DMS 273 (cell line): ENCODE data around the gene EPB41L1.

Source experiments
- DNase-seq: peaks from one replicate; lab custom pipeline; 2025; ENCODE audit not compliant: unreplicated experiment; lab: John Stamatoyannopoulos, UW

Gene EPB41L1

GRCh38 chr20:36255445-36255844 lies 100.9 kb downstream of the EPB41L1 start:
- no peak for DNase-seq

GRCh38 chr20:36259177-36260061 lies 104.9 kb downstream of the EPB41L1 start:
- no peak for DNase-seq

GRCh38 chr20:36260316-36260715 lies 105.8 kb downstream of the EPB41L1 start:
- DNase-seq = no peak

GRCh38 chr20:36261389-36262105 lies 107.0 kb downstream of the EPB41L1 start:
- no peak for DNase-seq

- no peak for DNase-seq
These were observed 107.9 kb downstream of the EPB41L1 start for GRCh38 chr20:36262440-36262839.

- no peak for DNase-seq
These were observed 110.1 kb downstream of the EPB41L1 start for GRCh38 chr20:36264426-36265246.

- no peak for DNase-seq
These were observed 111.6 kb downstream of the EPB41L1 start for GRCh38 chr20:36266189-36266588.

- no peak for DNase-seq
These were observed 113.3 kb downstream of the EPB41L1 start for GRCh38 chr20:36267605-36268381.

- peak; percentile 31 for DNase-seq
These were observed 114.2 kb downstream of the EPB41L1 start for GRCh38 chr20:36268440-36269342.

- DNase-seq = no peak
These were observed 115.0 kb downstream of the EPB41L1 start for GRCh38 chr20:36269507-36269906.

- DNase-seq = peak; percentile 29
These were observed 116.5 kb downstream of the EPB41L1 start for GRCh38 chr20:36270744-36271638.

GRCh38 chr20:36271639-36272546 lies 117.4 kb downstream of the EPB41L1 start:
- no peak for DNase-seq

GRCh38 chr20:36272547-36273220 lies 118.1 kb downstream of the EPB41L1 start:
- DNase-seq = no peak

GRCh38 chr20:36273414-36274180 lies 119.1 kb downstream of the EPB41L1 start:
- DNase-seq = peak; percentile 58

- DNase-seq = peak; percentile 47
These were observed 119.8 kb downstream of the EPB41L1 start for GRCh38 chr20:36274181-36274841.

GRCh38 chr20:36275011-36275410 lies 120.5 kb downstream of the EPB41L1 start:
- DNase-seq = no peak
